Heart left ventricle (tissue), 13 donors: ENCODE measurements around the gene RAG2.

ENCODE experiments used
- CTCF ChIP-seq, 12 donors: fragments of 200-600 bp; sonication (generic) in 4 of 12; IDR thresholded peaks; one replicate each; pipeline versions ENCODE4 v1.5.0 to v1.8.0; 2018 to 2022; ENCODE audit warnings: antibody characterized with exemption in 12 of 12, mild to moderate bottlenecking in 5 of 12
- POLR2A ChIP-seq, 2 donors: fragments of 450-650 bp; IDR thresholded peaks; one replicate each; pipeline ENCODE4 v1.6.1; 2017; ENCODE audit warnings: antibody characterized with exemption in 2 of 2, mild to moderate bottlenecking in 2 of 2, moderate library complexity in 2 of 2
- donor health status: ischemic (EF 13 %, LVEDD 7.1; RV severe dilation, severe dysfunction).
- donor health status: DM: no; HTN: yes; CAD: no.
- donor health status: DM: no; HTN: no; CAD: no.
- donor health status: ischemic (EF 25% LVEDD 6.9; RV normal size, moderate dysfunction).
- donor health status: ischemic (EF 25% LVEDD 5.7; RV mildly dilated, moderate dysfunction).
- donor health status: ischemic (EF 35%, LVEDD 5.7; RV mildly dilated, moderate dysfunction).
- donor health status: nonischemic (EF 11% LVEDD 7.7; RV severe dilation, severe dysfunction).
- donor health status: DM: yes; HTN: yes; CAD: no.
- donor health status: PGD.
- donor health status: ischemic (EF 29% LVEDD 5.4; RV normal size, mild dysfunction).
- donor health status: nonischemic (EF 23%, LVEDD 6.1; RV moderate dilation, normal function).

DNA sequence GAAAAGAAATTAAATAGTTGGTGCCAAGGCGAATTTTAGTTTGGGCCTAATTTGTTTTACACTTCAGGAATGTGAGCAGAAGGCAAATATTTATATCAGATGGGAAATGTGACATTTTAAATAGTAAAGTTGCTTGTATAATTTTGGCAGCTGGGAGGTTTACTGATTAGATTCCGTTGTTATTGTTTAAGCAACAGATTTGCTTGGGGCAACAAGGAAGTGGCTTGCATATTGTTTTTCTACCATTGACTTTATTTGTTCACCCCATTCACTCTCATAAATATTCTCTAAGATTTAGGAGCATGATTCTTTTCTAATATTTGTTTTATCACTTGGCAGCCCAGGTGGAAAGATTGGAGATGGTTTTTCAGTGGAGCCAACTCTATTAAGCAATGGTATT, 40.5 kb upstream of the RAG2 start:
- TF ChIP-seq POLR2A (IDR thresholded peaks at IDR 0.05) = no peak
- TF ChIP-seq CTCF (IDR thresholded peaks at IDR 0.05) = no peak
